Measurements from ENCODE around the gene ARHGAP18.

The ARHGAP18 gene

DNA sequence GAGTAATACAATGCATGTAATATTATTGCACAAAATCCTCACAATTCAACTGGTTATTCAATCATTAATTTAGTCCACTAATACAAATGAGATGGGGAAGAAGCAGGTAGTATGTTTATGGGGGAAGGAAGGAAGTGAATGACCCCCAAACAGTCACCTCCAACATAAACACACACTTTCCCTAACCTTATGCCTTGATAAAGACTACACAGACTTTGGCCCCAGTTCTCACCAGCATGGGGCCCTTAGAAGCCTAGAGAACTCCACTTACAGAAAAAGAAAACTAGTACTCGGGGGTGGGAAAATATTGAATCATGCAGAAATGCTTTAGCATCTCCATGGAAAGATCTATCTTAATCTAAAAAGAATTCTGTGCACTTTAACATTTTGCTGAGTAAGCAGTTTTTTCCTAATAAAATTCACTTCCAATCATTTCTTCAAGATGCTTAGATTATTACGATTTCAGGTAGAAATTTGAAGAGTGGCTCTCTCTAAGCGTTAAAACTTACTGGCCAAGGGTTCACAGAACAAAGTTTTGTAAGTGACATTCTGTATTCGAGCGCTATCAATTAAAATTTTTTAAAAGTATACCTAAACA is 18.8 kb downstream of the ARHGAP18 start:
- DNase-seq = no peak

DNA sequence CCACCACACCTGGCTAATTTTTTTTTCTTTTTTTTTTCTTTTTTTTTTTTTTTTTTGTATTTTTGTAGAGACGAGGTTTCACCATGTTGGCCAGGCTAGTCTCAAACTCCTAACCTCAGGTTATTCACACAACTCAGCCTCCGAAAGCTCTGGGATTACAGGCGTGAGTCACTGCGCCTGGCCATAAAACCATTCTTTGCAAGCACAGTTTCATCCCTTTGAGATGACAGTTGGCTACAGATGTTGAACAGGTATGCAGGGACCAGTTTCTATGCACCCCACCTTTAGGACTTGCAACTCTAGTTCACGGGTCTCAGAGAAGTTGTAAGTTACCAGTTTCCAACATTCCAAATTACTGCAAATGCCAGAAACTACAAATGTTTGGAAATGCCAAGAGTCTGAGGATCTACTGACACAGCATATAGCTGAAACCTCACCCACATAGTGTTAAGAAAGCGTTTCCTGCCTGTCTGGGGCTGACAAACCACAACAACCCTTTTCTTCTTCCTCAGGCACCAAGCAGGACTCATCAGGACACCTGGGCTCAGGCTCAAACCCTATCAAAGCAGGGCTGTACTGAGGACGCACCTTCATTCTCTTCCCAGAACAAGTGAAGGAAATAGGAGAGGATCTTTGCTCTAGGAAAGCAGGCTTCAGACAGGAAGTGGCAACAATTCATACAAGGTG is 22.9 kb downstream of the ARHGAP18 start:
- DNase-seq = no peak

DNA sequence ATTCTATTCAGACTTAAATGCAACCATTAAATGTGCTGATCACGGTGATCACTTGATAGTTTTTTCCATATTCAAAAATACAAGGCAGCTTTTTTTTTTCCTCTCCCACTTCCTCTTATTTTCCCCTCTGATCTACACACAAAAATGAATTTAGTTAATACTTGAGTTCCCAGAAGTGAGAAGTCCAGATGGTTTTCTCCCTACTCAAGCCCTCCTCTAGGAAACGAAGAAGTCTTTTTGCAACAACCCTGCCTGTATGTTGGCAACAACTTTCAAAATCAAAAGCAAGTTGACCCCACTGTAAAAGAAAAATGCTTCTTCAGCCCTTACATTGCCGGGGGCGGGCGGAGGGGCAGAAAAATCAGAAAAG is 24.3 kb downstream of the ARHGAP18 start:
- no peak for DNase-seq

DNA sequence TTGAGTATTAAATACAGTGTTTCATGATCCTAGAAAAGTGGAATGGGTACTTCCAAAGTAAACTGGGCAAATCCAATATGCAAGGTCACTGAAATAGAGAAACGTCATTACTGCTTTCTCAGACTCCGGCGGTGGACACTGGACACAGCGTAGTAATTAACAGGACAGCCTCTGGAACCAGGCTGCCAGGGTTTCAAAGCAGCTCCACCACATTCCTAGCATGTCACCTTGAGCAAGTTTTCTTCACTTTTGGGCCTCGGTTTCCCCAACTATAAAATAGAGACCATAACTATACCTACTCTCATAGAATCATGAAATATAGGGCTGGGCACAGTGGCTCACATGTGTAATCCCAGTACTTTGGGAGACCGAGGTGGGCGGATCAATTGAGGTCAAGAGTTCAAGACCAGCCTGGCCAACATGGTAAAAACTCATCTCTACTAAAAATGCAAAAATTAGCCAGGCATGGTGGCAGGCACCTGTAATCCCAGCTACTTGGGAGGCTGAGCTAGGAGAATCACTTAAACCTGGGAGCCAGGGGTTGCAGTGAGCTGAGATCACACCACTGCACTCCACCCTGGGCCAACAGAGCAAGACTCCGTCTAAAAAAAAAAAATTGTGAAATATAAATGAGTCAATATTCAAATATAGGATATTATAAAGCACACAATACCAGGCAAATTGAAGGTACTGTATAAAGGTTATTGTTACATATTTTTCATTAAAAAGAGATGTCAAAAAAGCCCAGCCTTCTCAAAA is 24.9 kb downstream of the ARHGAP18 start:
- DNase-seq = no peak

DNA sequence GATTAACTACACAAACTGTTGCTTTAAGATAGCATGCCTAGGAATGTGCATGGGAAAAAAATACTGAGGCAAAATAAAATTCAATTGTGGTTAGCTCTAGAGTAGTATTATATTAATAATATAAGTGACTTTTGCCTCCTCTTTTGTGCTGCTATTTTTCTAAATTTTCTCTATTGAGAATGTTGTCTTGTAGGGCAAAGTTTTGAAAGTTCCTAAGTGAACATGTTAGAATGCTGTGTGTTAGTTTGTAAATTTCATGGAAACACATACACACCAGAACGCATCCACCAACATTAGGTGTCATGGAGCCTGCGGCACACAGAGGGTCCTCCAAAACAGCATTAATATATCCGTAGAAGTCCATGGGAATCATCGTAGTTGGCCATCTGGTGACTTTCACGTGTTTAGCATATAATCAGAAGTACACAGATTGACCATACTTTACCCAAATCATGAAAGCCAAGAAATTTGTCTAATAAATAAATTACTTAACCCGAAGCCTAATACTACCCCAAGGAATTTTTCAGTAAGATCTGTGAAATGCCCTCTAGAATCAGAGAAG is 25.6 kb downstream of the ARHGAP18 start:
- DNase-seq = no peak

DNA sequence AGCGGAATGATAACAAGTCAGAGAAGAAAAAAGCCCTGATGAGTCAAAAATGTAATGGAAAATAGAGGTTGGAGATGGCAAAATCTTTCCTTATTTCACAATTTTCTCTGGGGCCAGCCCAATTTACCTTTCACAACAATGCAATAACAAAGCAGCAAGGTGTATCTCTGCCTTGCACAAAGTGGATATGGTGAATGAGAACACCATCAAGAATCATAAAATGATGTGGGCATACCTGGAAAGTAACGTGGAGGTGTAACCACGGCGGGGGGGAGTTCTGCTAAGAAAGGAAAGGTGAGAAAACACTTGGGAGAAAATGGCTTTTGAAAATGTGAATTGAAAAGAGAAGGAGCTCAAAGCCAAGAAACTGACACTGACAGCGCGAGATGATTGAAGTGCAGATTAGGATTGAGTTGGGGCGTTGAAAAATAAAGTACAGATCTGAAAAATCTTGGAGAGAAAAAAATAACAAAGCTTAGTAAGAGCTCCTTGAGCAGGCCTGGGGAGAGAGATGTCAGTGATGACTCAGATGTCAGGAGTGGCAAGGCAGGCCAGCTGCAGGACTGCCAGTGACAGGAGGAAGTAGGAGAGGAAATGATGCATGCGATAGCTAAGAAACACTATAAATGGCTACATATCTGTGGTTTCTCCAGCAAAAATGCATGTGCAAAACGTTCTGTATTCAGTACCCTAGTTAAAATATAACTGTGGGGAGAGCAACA is 26.2 kb downstream of the ARHGAP18 start:
- DNase-seq = peak; percentile 38

DNA sequence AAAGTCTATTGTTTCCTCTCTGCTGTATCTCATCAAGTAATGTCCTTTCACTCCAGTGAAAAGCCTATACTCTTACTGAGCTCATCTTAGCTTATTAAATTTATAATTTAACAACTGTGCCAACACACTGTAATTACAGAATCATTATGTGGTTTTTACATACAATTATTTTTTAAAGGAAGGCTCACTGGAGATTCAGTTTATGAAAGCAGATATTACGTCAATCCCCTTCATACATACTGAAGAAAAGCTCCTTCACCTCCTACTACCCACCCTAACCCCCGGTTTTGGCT is 28.1 kb downstream of the ARHGAP18 start:
- DNase-seq = no peak

DNA sequence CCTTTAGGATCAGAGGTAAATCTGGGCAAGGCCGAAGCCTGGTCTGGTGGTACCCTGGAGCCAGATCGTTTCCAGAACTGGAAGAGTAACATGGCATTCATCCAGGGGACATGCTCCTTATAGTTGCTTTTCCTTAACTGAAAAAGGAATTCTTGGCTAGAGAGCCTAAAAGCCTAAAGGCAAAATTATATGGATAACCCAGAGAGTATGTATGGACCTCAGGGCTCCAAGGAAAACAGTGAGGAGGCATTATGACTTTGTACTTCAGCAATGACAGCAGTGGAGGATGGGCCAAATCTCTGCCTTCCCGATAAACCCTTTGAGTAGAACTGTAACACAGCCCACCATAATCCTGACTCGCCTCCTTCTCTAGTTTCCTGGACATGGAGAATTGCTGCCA is 29.3 kb downstream of the ARHGAP18 start:
- no peak for DNase-seq

DNA sequence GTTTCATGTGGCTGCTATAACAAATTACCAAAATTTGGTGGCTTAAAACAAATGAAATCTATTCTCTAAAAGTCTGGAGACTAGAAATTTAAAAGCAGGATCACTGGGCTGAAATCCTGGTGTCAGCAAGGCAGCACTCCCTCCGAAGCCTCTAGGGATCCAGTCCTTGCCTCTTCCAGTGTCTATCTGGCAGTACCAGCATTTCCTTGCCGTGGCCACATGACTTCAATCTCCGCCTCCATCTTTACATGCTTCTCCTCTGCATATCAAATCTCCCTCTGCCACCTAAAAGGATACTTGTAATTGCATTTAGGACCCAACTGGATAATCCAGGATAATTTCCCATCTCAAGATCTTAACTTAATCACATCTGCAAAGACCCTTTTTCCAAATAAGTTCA is 30.2 kb downstream of the ARHGAP18 start:
- no peak for DNase-seq

DNA sequence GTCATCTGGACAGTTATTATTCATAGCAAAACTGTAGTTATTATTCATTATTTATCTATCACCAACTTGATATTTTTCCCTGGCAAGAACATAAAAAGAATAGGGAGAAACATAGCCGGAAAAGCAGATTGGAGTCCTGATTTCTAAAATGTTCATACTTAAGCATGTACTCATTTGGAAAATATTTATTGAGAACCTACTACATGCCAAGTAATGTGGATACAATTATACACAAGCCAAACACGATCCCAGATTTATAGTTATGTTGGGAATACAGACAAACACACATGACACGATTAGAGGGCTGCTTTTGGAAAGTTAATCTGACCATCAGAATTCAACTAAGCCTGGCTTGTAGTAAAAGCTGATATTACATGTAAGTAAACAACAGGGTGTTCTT is 30.7 kb downstream of the ARHGAP18 start:
- DNase-seq = no peak

DNA sequence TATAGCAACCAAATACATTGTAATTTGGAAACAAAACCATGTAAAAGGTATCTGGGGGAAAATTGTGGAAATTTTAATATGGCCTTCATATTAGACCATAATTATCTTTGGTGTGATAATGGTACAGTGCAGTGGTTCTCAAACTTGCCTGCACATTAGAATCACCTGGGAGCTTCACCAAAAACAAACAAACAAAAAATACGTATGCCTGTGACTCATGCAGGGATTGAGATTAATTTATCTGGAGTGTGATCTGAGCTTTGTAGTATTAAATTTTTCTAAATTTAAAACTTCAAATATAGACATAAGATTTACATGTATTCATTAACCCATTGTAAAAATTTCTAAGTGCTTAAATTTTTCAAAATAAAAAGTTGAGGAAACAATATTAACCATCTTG is 31.5 kb downstream of the ARHGAP18 start:
- DNase-seq = no peak

DNA sequence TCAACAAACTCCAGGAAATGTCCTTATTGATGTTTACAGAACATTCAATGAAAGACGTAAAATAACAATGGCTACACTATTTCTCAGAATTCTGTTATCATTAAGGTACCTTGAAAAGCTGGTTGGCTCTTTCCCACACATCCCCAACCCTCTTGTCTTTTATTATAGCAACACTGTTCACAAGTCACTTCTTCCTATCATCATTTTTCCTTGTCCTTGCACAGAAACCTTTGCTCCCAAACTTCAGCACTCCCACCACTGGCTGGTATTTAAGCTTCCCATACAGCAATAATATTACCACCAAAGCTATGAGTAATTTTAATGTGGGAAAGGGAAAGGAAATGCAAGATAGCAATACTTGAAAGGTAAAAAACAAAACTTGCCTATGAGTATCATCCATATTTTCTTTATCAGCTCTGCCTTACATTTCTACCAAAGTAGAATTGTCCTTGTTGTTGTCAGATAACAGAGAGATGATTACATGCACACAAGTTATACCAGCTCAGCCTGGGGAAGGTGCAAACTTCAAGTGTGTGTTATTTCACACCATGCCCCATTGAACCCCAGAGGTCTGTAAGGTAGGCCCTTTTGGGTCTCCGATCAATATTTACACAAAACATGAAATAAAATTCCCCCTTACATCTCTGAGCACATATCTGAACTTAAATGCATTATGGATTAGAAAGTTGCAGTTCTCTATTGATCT is 32.2 kb downstream of the ARHGAP18 start:
- DNase-seq = no peak

DNA sequence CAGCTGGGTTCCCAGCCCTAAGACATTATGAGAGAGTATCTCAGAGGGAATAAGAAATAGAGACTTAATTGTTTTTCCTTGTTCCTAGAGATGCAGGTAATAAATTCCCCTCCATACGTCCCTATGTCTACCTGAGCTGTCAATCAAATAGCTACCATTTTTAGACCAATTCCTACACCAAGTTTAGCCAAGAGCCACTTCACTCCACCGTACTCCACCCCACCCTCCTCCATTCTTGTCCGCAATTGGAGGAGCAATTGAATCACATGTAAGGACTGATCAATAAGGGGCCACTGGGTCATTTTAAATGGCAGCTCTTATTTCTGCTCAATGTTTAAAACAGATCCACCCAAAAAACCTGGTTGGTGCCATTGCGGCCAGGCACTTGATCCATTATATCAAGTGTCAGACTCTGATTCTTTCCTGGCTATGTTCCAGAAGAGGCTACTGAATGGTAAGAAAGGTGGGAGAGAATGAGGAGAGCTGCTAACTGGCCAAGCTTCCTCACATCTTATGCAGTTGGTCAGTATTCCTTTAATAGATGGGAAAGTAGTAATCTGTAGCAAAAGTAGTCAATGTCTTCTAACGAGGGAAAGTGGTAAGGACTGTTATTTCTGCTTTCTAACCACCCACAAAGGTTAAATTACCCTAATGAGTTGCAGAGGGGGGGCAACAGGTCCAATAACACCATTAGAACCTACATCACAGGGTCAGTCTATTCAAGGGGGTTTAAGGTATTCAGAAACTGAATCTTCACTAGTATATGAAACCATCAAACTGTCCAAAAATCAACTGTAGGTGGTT is 34.1 kb downstream of the ARHGAP18 start:
- no peak for DNase-seq

DNA sequence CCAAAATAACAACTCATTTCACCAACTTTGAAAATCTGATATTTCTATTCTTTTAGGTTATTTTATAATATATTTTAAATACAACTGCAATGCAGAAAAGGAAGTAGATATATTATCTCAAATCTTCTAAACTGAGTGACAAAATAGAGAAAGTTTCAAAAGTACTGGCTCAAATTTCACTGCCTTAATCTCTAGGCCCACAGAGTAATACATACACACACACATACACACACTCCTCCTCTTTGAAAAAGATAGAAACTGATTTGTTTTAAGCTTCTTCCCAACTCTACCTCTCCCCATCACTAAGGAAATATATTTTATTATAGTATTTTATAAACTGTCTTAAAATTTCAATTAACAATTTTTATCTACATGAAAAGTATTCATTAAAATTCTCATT is 36.2 kb downstream of the ARHGAP18 start:
- DNase-seq = no peak

DNA sequence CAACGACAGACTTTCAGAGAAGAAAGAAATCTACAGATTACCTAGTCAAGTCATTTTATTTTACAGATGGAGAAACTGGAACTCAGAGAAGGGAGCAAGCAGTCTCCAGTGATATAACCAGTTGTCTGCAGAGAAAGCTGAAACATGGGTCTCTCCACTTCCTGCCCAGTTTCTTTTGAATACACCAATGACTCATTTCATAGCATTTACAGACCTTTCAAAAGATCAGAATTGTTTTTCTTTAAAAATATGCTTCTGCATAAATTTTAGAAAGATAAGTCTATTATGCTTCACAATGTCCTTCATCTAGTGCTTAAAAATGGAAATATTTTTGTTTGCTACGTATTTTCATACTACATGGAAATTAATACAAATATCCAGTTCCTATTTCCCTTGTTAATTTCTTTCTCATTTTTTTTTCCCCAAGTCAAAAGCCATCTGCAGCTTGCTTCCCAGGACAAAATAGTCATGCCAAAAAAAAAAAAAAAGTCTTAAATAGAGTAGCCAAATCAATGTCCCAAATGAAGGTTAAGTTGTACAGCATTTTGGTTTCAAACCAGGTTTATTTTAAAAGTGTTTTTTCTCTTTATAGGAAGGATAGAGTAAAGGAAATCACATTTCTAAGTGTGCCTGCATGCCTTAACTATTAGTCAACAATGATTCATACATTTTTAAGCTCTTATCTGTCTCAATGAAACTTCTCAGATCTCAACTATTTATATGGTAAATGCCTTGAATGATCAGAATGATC is 36.9 kb downstream of the ARHGAP18 start:
- no peak for DNase-seq

DNA sequence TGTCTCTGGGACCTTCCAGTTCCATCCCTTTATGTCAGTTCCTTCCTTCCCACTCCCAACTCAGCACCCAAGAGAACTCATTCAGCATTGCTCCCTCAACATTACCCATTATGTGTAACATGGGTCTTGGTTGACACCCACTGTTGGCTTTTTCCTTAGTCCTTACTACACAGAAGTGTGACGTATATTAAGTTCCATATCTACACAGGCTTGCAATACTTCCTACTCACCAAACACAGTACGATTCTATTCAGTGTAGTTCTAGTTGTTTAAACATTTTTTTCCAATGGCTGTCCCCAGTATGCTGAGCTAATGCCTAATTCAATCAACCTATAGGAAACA is 37.7 kb downstream of the ARHGAP18 start:
- no peak for DNase-seq

DNA sequence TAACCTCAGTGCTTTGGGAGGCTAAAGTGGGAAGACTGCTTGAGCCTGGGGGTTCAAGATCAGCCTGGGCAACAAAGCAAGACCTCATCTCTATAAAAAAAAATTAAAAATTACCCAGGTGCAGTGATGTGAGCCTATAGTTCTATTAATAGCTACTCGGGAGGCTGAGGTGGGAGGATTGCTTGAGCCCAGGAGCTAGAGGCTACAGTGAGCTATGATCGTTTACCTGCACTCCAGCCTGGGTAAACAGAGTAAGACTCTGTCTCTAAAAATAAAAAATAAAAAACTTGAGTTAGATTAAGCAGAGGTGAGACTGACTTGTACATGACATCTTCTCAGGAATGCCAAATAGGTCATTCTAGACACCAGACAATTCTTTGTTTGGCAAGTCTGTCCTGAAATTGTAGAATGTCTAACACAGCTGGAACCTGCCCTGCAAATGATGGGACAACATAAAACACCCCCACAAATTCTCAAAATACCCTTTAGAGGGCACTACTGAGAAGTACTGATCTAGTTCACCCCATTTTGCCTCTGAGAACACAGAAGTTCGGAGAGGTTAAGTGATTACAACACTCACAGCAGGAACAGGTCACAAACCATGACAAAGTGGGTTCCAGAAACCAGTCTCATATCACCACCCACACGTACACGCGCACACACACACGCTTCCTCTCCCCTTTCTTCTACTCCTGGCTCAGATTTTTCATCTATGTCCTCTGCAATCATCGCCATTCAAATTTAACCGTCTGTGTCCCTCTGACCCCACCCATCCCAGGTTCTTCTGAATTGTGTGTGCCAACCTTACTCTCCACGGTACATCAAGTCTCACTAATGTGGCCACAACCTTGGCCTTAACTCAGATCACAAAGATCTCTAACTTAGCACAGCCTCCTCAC is 38.3 kb downstream of the ARHGAP18 start:
- DNase-seq = peak; percentile 52

DNA sequence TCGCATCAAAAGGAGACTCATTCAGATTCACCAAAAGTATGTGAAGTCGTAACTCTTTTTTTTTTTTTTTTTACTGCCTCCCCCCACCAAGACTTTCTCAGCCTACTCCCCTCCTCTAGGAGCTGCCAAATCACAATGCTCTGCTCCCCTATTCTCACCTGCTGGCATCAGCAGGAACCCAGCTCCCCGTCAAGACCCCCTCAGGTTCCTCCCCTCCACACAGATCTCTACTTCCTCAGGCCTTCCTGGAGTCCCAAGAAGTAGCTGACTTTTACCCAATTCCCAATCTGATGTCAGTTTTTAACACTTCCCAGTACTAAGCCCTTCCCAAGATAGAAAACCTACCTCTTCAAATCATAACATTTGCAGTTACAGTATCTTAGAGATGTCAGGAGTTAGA is 39.3 kb downstream of the ARHGAP18 start:
- DNase-seq = no peak

DNA sequence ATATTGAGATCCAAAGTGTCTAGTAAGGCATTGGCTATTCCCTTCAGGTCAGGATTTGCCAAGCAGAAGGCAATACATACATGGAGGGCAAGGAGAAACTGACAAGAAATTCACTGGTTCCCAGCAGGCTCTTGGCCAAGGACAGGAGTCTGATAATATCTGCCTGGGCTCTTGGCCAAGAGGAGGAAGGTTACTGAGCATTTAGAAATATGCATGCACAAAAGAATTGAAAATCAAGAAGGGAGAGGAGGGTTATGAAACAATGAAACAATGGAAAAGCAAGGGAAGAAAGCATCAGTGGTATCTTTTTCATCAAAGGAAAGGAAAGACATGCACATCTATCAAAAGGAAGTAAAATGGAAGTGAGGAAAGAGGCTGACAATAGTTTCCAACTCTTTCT is 42.4 kb downstream of the ARHGAP18 start:
- DNase-seq = no peak

DNA sequence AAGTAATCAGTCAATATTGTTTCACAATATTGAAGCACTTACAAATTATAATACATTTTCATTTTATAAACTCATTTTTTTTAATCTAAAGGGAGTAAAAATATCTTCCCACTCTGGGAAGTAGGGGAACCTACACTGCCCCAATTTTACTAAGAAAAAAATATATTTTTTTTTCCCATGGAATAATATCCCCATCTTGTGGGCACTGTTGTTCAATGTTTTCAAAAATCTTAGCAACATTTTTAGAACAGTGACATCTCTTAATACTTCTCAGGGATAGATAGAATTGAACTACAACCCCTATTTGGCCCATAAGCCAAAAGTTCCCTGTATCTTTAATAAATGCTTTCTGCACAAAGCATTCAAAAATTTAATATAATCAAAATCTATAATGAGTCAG is 42.9 kb downstream of the ARHGAP18 start:
- no peak for DNase-seq

Measured in stimulated activated CD4-positive, alpha-beta T cell treated with anti-CD3 and anti-CD28 coated beads, Interleukin-12 subunit alpha, Interleukin-12 subunit beta, amount 100 ng/mL, for 4 hours (primary cell).